Measurements from ENCODE around the gene SFXN4.

Gene SFXN4

GRCh38 chr10:119165171-119166117 is at the start of gene SFXN4:
Gene SFXN4 (minus strand): TSS chr10:119165714. CDS start chr10:119165647, 67 bp downstream.
- peak; percentile 29 for DNase-seq (ENCODE audit: low read depth)

- peak; percentile 63 for DNase-seq (ENCODE audit: low read depth)
Measured at GRCh38 chr10:119211625-119212441, 46.3 kb upstream of the SFXN4 start.

GRCh38 chr10:119211176-119211575 is 45.7 kb upstream of the SFXN4 start:
- peak; percentile 80 for DNase-seq (ENCODE audit: low read depth)

- DNase-seq (ENCODE audit: low read depth): no peak
Measured at GRCh38 chr10:119210633-119211032, 45.1 kb upstream of the SFXN4 start.

- no peak for DNase-seq (ENCODE audit: low read depth)
Measured at GRCh38 chr10:119209736-119210355, 44.3 kb upstream of the SFXN4 start.

GRCh38 chr10:119209035-119209735 is 43.7 kb upstream of the SFXN4 start:
- DNase-seq (ENCODE audit: low read depth): peak; percentile 72

DNA sequence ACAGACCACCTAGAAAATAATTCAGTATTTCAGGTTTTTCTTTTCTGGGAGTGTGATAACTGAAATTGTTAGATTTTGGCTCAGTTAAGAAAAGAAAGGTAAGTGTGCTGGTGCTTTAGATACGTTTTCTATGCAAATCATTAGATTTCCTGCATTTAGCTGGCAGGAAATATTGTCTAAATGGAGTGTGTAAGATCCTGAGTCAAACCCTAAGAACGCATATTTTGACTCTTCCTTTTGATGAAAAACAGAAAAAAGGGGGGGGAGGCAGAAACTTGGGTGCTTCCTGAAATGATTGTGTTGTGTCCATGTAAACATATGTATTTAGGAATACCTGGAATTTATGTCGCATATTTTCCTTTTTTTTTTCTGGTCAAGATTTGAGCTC is 43.0 kb upstream of the SFXN4 start:
- peak; percentile 63 for DNase-seq (ENCODE audit: low read depth)

GRCh38 chr10:119207713-119208552 is 42.4 kb upstream of the SFXN4 start:
- DNase-seq (ENCODE audit: low read depth): peak; percentile 63

DNA sequence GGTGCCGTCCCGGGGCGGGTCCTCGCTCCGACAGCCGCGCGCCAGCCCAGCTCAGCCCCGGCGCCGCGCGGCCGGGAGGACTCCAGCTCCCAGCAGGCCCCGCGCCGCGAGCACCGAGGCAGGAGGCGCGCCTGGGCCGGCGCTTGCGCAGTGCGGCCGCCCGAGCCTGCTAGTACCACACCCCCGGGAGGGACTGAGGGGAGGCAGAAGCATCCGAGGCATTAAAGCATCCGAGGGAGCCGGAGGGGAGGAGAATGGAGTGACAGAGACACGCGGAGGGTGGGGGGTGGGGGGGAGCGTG is 41.8 kb upstream of the SFXN4 start, which contains the start of gene GRK5:
Gene GRK5 (plus strand): TSS at position 206 of the 301 bp plus-strand sequence. CDS start 347 bp downstream, outside the sequence.
- peak; percentile 96 for DNase-seq (ENCODE audit: low read depth)

- DNase-seq (ENCODE audit: low read depth): peak; percentile 66
Measured at GRCh38 chr10:119206603-119207365, 41.3 kb upstream of the SFXN4 start.

GRCh38 chr10:119205894-119206602 is 40.5 kb upstream of the SFXN4 start:
- no peak for DNase-seq (ENCODE audit: low read depth)

- DNase-seq (ENCODE audit: low read depth): peak; percentile 77
Measured at GRCh38 chr10:119203006-119203405, 37.5 kb upstream of the SFXN4 start.

DNA sequence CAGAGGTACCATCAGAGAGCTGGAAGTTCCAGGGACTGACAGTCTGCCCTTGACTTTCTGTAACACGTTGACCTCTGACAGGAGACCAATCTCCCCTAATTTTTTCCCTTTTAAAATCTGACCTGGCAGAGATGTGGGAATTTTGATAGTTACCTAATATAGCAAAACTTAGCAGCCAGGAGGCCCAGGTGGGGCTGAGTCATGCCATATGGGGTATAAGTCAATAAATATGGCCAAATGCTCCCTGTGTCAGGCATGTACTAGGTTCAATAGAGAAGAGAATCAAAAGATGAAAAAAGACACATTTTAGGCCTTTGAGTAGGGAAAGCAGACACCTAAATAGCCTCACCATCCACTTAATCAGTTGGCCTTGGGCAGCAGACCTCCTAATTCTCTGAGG is 35.7 kb upstream of the SFXN4 start:
- no peak for DNase-seq (ENCODE audit: low read depth)

DNA sequence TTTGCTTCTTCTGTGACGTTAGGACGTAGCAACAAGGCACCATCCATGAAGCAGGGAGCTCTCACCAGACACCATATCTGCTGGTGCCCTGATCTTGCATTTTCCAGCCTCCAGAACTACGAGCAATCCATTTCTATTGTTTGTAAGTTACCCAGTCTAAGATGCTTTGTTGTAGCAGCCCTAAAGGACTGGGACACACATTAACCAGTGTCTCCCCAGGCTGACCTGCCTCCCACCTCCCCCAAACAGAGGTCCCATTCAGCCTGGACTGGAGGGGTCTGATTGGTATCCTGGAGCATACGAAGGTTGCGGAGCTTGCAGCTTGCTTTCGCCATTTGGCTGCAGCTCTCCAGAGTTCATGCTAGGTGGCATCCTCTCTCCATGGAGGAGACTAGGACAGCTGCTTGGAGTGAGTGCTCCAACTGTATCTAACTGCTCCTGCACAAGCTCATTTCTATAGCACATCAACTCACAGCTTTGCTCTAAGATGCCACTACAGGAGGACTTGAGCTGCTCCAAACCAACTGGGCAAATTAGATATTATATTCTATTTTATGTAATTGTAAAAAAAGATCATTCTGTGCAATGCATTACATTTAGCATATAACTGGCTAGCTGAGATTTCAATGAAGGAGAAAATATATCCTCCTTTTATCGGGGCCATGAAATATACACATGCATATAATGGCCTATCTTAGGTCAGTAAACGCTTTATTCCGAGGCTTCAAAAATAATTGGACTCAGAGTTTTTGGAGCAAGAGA is 33.9 kb upstream of the SFXN4 start:
- DNase-seq (ENCODE audit: low read depth): peak; percentile 87

DNA sequence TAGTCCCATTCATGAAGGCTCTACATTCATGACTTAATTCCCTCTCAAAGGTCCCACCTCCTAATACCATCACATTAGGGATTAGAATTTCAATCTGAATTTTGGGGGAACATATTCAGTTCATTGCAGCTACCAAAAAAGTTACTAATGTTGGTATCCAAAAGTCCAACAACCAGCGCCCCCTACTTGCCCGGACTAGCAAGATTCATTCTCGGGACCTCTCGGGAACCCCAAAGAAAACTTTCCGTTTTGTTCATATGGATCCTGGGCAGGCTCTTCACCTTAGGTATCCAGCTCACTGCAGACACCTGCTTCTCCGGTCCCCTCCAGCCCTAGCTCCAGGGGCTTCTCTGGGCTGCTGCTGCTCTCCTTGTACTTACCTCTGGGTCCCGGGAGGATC is 32.9 kb upstream of the SFXN4 start:
- DNase-seq (ENCODE audit: low read depth): no peak

DNA sequence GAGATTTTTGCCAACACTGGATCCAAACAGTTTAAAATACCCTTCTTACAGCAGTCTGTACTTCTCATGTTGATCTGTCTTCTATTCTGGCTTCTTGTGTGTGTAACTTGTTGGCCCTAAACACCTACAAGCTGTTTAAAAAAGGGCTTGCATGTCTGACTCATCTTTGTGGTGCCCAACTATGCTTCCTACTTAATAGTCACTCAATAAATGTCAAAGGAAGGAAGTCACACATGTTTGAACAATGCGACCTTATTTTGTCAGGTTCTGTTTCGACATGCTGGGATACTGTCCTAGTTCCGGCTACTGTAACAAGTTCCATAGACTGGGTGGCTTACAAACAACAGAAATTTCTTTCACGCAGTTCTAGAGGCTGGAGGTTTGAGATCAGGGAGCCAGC is 32.4 kb upstream of the SFXN4 start:
- DNase-seq (ENCODE audit: low read depth): peak; percentile 79

DNA sequence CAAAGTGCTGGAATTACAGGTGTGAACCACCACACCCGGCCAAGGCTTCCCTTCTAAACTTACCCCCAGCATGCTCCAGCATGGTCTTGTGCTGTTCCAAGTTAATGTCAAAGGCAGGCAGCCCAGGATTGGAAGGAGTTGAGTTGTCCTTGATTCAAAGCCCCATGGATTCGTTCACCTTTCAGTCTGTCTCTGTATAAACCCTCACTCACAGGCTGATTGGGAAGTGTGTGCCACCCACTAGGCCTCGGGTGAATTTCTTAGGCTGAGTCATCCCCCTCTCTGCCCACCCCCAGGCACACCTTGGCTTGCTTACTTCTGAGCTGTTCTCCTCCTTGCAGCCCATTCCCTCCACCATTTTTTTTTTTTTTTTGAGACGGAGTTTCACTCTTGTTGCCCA is 26.4 kb upstream of the SFXN4 start:
- DNase-seq (ENCODE audit: low read depth): no peak

DNA sequence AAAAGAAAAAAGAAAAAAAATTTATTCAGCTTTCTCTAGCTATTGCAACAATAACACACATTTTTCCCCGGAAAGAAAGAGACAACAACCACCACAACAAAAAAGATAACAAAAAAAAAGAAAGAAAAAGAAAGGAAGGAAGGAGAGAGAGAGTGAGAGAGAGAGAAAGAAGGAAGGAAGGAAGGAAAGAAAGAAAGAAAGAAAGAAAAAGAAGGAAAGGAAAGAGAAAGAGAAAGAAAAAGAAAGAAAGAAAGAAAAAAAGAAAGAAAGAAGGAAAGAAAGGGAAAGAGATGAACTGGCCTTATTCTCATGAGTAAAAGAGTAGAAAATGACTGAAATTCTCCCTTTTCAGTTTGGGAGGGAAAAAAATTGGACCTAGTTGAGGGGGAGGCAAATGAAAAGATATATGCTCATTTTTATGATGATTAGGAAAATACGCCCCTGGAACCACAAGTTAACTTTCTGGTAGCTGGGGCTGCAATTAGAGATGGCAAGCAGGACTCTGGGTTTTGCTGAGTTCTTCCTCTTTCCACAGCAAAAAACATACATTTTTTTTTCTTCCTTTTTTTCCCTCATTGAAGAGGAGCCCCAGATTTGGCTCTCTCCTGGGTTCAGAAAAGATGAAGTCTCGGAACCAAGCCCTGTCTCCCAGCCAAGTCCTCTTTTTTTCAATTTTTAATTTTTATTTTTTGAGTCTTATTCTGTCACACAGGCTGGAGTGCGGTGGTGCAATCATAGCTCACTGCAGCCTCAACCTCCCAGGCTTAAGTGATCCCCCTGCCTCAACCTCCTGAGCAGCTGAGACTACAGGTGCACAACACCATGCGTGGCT is 25.7 kb upstream of the SFXN4 start:
- DNase-seq (ENCODE audit: low read depth): no peak
